ACC112 (cell line): Measurements from ENCODE around the gene PAX6.

Experiments
- H2AFZ ChIP-seq: fragments of 200-600 bp; sonication (generic); one replicate; pipeline ENCODE4 v1.6.0; 2017; ENCODE audit warnings: antibody characterized with exemption, low read length; ENCODE audit not compliant: unreplicated experiment
- H3K27ac ChIP-seq: fragments of 200-600 bp; sonication (generic); 2 replicates; pipeline ENCODE4 v1.5.1; 2014; ENCODE audit warnings: low read depth, mild to moderate bottlenecking, antibody characterized with exemption, low read length, moderate library complexity
- H3K27me3 ChIP-seq: fragments of 200-600 bp; sonication (generic); 2 replicates; pipeline ENCODE4 v1.6.1; 2014; ENCODE audit warnings: mild to moderate bottlenecking, antibody characterized with exemption, low read length, moderate library complexity, mixed read lengths; ENCODE audit not compliant: insufficient read depth
- H3K36me3 ChIP-seq: fragments of 200-600 bp; sonication (generic); 2 replicates; pipeline ENCODE4 v1.6.1; 2016; ENCODE audit warnings: mild to moderate bottlenecking, antibody characterized with exemption, low read length, moderate library complexity, mixed read lengths; ENCODE audit not compliant: insufficient read depth
- H3K4me1 ChIP-seq: fragments of 200-600 bp; sonication (generic); one replicate; pipeline ENCODE4 v1.6.1; 2016; ENCODE audit warnings: low read length, mixed read lengths; ENCODE audit not compliant: insufficient read depth, unreplicated experiment, control insufficient read depth
- H3K4me3 ChIP-seq: fragments of 200-600 bp; sonication (generic); 2 replicates; pipeline ENCODE4 v1.5.1; 2014; ENCODE audit warnings: mild to moderate bottlenecking, low read depth, low read length
- H3K79me2 ChIP-seq: fragments of 200-600 bp; sonication (generic); one replicate; pipeline ENCODE4 v1.6.0; 2016; ENCODE audit warnings: low read length; ENCODE audit not compliant: control insufficient read depth, unreplicated experiment, insufficient read depth

Gene PAX6

DNA sequence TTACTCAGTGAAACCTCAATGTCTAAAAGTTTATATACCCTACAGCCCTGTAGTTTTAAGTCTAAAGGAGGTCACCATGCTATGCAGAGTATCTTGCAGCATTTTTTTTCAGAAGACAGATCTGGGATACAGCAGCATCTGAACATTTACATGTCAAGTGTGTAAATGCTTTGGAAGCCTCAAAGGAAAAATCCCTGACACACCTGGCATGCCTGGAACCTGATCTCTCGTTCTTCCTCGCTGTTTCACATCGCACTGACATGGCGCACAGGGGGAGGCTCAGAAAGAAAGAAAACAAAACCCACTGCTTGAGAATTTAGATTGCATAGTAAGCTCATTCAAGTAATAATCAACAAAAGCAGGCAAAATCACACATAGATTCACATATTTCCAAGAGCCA is 31.0 kb downstream of the PAX6 start:
- no peaks in the 10 kb centered on the region for H3K79me2 ChIP-seq
- no peaks in the 10 kb centered on the region for H3K27me3 ChIP-seq
- no peak overlapping the region for H3K27ac ChIP-seq
- H3K36me3 ChIP-seq, result no peaks in the 10 kb centered on the region
- no peak overlapping the region for H2AFZ ChIP-seq
- H3K4me3 ChIP-seq, result no peak overlapping the region
- peaks cover 18% of the 10 kb centered on the region for H3K4me1 ChIP-seq

- H3K4me1 ChIP-seq, result peaks cover 18% of the 10 kb centered on the region
- peak overlapping the region; percentile 31; the same call in 1 of the 2 replicates for H3K27ac ChIP-seq
- H3K4me3 ChIP-seq, result no peak overlapping the region
- no peaks in the 10 kb centered on the region for H3K79me2 ChIP-seq
- no peaks in the 10 kb centered on the region for H3K27me3 ChIP-seq
- no peaks in the 10 kb centered on the region for H3K36me3 ChIP-seq
- H2AFZ ChIP-seq, result no peak overlapping the region
Measured at GRCh38 chr11:31779374-31779791, 31.7 kb downstream of the PAX6 start.

GRCh38 chr11:31772412-31772811 is 38.7 kb downstream of the PAX6 start:
- Histone ChIP-seq H3K27me3 (no peaks in the 10 kb centered on the region), H3K79me2 (no peaks in the 10 kb centered on the region), H3K4me3 (no peak overlapping the region), H3K4me1 (no peaks in the 10 kb centered on the region), H2AFZ (no peak overlapping the region), H3K27ac (no peak overlapping the region), H3K36me3 (no peaks in the 10 kb centered on the region)

GRCh38 chr11:31770011-31770700 is 41.0 kb downstream of the PAX6 start:
- H3K36me3 ChIP-seq, result no peaks in the 10 kb centered on the region
- H3K4me1 ChIP-seq, result no peaks in the 10 kb centered on the region
- H3K27me3 ChIP-seq, result no peaks in the 10 kb centered on the region
- H2AFZ ChIP-seq, result no peak overlapping the region
- H3K27ac ChIP-seq, result no peak overlapping the region
- H3K79me2 ChIP-seq, result no peaks in the 10 kb centered on the region
- no peak overlapping the region for H3K4me3 ChIP-seq

DNA sequence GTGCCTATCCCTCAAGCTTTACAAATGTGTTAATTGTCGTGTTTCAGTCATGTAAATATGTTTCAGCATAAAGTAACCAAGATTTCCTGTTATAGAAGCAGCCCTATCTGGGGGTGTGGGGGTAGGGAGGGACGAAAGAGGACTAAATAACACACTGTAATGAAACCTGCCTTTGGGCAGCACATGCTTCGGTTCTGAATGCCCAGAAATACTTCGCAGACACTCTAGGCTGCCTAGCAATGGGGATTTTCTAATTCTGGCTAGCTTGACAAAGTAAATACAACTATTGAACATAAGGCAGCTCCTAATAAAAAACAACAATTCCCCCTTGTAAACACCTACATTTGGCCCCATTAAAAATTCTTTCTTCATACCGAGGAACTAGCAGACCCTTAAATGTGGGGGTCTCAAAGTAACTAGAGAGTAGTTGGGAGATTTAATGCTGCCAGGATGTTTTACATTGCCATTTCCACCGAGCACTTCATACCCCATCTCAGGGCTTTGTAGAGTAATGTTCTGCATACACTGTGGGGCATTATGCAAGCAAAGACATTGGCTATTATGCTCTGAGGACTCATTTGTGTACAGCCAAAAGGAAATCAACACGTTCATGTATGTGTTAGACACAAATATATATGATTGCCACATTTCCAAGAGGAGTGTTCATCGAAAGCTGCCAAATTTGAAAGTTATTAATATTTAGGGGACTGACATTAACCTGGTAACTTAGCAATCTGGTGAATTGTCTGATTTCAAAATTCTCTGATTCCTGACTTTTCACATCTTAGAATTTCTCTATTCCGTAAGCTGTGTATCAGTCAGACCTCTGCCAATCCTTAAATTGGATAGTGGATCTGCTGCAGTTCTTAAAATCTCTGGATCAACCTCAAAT is 42.1 kb downstream of the PAX6 start:
- H3K4me1 ChIP-seq, result no peaks in the 10 kb centered on the region
- no peaks in the 10 kb centered on the region for H3K79me2 ChIP-seq
- H3K36me3 ChIP-seq, result no peaks in the 10 kb centered on the region
- H3K27me3 ChIP-seq, result no peaks in the 10 kb centered on the region
- H2AFZ ChIP-seq, result no peak overlapping the region
- no peak overlapping the region for H3K27ac ChIP-seq
- H3K4me3 ChIP-seq, result no peak overlapping the region

DNA sequence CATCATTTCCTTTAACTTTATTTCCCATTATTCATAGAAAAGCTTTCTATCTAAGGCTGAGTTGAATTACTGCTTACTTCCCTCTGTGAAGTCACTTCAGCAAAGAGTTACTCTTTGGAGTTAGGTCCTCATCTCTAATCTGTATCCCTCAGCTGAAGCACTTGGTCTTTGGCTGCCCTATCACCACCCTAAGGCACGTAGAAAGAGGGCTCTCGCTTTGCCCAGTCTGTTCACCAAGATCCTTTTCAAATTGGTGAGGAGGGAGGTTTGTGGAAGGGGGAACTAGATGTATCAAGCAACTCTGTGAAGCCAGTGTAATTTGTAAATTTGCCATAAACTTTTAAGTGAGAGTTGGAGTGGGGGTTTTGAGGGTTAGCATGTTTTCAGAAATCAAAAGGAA is 43.4 kb downstream of the PAX6 start:
- Histone ChIP-seq H3K36me3 (no peaks in the 10 kb centered on the region), H3K4me3 (no peak overlapping the region), H3K27ac (no peak overlapping the region), H3K27me3 (no peaks in the 10 kb centered on the region), H3K79me2 (no peaks in the 10 kb centered on the region), H2AFZ (no peak overlapping the region), H3K4me1 (no peaks in the 10 kb centered on the region)

DNA sequence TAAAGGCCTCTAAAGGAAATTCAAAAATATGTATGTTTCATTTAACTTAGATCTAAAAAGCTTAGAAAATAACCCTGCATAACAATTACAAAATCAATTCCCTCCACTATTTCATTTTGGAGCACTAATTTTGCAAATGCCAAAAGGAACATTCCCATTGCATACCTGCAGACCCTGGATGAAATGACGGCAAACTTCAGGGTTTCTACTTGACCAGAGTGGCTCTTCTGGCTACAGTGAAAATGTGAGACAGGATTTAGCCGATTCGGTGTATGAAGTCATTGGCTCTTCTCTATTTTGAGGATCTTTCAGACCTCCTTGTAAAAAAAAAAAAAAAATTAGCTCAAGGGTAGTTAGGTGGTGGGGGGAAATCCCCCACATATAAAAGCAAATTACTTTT is 44.1 kb downstream of the PAX6 start:
- no peak overlapping the region for H3K4me3 ChIP-seq

DNA sequence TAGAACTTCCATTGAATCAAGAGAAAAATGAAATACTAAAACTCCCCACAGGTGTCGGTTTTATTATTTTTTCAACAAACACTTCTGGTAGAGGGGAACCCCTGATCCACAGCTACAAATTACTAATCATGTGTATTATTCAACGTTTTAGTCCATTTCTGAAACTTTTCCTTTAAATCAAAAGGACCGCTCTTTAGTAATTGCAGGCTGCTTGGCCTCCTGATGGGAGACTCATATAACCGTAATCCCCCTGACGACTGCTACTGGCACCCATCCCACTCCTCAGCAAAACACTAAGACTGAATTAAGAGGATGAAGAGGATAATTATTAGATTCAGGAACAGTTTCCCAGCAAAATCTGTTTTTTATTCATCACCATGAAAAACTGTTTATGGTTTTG is 46.4 kb downstream of the PAX6 start:
- no peak overlapping the region for H3K27ac ChIP-seq
- H2AFZ ChIP-seq, result no peak overlapping the region

More for the DNA sequence above, 44.1 kb downstream of the PAX6 start:
- H3K36me3 ChIP-seq, result no peaks in the 10 kb centered on the region
- no peaks in the 10 kb centered on the region for H3K27me3 ChIP-seq
- H3K27ac ChIP-seq, result no peak overlapping the region
- H2AFZ ChIP-seq, result no peak overlapping the region
- no peaks in the 10 kb centered on the region for H3K79me2 ChIP-seq
- no peaks in the 10 kb centered on the region for H3K4me1 ChIP-seq

GRCh38 chr11:31764261-31764660 is 46.9 kb downstream of the PAX6 start:
- Histone ChIP-seq H3K4me3 (no peak overlapping the region), H3K4me1 (no peaks in the 10 kb centered on the region), H3K79me2 (no peaks in the 10 kb centered on the region)

More for the DNA sequence above, 46.4 kb downstream of the PAX6 start:
- Histone ChIP-seq H3K27me3 (no peaks in the 10 kb centered on the region), H3K79me2 (no peaks in the 10 kb centered on the region), H3K36me3 (no peaks in the 10 kb centered on the region), H3K4me1 (no peaks in the 10 kb centered on the region), H3K4me3 (no peak overlapping the region)

DNA sequence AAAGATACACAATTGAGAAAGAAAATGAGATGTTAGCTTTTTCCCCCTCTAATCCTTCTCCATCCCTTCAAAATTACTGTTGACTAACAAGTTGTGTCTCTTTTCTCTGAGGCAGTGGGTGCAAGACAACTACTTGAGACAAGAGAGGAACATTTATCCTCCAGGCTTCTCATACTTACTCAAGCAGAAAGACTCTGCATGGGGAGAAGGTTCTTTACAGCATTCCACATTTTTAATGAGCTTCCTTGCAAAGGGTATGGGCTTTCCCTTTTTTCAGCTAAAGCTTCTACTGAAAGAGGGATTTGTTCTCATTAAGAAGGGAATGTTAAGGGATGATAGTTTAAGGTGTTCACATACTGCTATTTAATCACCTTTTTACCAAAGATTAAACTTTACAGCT is 47.8 kb downstream of the PAX6 start:
- no peaks in the 10 kb centered on the region for H3K36me3 ChIP-seq
- H3K4me1 ChIP-seq, result no peaks in the 10 kb centered on the region
- H3K27ac ChIP-seq, result no peak overlapping the region
- no peaks in the 10 kb centered on the region for H3K27me3 ChIP-seq
- H3K4me3 ChIP-seq, result no peak overlapping the region
- no peak overlapping the region for H2AFZ ChIP-seq
- no peaks in the 10 kb centered on the region for H3K79me2 ChIP-seq

More at GRCh38 chr11:31764261-31764660, 46.9 kb downstream of the PAX6 start:
- Histone ChIP-seq H2AFZ (no peak overlapping the region), H3K36me3 (no peaks in the 10 kb centered on the region), H3K27ac (no peak overlapping the region), H3K27me3 (no peaks in the 10 kb centered on the region)

DNA sequence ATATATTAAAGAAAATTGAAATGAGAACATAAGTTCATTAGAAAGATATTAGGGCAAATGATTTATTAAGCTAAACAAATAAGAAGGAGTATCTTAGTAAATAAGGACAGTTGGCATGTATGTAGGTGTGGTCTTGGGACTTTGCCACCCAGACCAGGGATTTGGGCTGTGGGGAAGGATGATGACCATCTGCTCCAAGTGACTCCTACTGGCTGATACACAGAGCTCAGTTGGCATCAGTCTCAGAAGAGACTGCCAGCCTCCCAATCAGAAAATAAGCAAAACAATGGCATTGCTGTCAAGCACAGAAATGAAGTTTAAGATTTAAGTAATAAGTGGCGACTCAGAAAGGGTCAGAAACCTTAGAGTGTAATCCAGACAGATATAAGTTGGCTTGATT is 49.5 kb downstream of the PAX6 start:
- Histone ChIP-seq H3K36me3 (no peaks in the 10 kb centered on the region), H3K27ac (no peak overlapping the region), H3K27me3 (no peaks in the 10 kb centered on the region), H2AFZ (no peak overlapping the region), H3K79me2 (no peaks in the 10 kb centered on the region), H3K4me3 (no peak overlapping the region), H3K4me1 (no peaks in the 10 kb centered on the region)
